Right atrium auricular region (tissue), 2 donors: ENCODE results near the gene FOXR1. TPM values are rescaled to one million over a fixed set of nuclear protein-coding genes. Genes with fewer than 3 reads are reported as not detected.

Source experiments
- DNase-seq: peaks from one replicate; pipeline ENCODE4 v3.0.0-alpha.2; 2019; ENCODE audit warnings: low spot score
- H3K27ac ChIP-seq, 2 donors: fragments of 200-600 bp; sonication (generic); 1 replicate in 1 of 2; 2 replicates in 1 of 2; pipeline ENCODE4 v1.5.1; 2016 to 2019
- H3K27me3 ChIP-seq, 2 donors: fragments of 200-600 bp; sonication (generic); one replicate each; pipeline versions ENCODE4 v1.5.1 to v1.6.0; 2017 to 2019
- H3K36me3 ChIP-seq: fragments of 200-600 bp; sonication (generic); one replicate; pipeline ENCODE4 v1.5.1; 2016
- H3K4me1 ChIP-seq, 2 donors: fragments of 200-600 bp; sonication (generic); one replicate each; pipeline versions ENCODE4 v1.5.1 to v1.6.0; 2017 to 2019
- H3K4me3 ChIP-seq, 2 donors: fragments of 200-600 bp; sonication (generic); 1 replicate in 1 of 2; 2 replicates in 1 of 2; pipeline ENCODE4 v1.5.1; 2017 to 2019; ENCODE audit warnings: mild to moderate bottlenecking in 1 of 2, moderate library complexity in 1 of 2
- H3K9me3 ChIP-seq, 2 donors: fragments of 200-600 bp; sonication (generic); one replicate each; pipeline ENCODE4 v1.5.1; 2019
- total RNA-seq, 2 donors: library from RNA; depleted of rRNA; stranded (reverse); fragments of >200 nt; gene quantifications; one replicate each; pipeline ENCODE4 v1.1.0, GENCODE V29; 2016
- TF ChIP-seq, protein P1 (sequence below), 2 donors: fragments of 200-600 bp; sonication (generic); IDR thresholded peaks; one replicate each; pipeline ENCODE4 v1.5.1; 2019; ENCODE audit warnings: antibody characterized with exemption in 2 of 2

The FOXR1 gene
- total RNA-seq, 2 donors from 2014 or later, result not detected

DNA sequence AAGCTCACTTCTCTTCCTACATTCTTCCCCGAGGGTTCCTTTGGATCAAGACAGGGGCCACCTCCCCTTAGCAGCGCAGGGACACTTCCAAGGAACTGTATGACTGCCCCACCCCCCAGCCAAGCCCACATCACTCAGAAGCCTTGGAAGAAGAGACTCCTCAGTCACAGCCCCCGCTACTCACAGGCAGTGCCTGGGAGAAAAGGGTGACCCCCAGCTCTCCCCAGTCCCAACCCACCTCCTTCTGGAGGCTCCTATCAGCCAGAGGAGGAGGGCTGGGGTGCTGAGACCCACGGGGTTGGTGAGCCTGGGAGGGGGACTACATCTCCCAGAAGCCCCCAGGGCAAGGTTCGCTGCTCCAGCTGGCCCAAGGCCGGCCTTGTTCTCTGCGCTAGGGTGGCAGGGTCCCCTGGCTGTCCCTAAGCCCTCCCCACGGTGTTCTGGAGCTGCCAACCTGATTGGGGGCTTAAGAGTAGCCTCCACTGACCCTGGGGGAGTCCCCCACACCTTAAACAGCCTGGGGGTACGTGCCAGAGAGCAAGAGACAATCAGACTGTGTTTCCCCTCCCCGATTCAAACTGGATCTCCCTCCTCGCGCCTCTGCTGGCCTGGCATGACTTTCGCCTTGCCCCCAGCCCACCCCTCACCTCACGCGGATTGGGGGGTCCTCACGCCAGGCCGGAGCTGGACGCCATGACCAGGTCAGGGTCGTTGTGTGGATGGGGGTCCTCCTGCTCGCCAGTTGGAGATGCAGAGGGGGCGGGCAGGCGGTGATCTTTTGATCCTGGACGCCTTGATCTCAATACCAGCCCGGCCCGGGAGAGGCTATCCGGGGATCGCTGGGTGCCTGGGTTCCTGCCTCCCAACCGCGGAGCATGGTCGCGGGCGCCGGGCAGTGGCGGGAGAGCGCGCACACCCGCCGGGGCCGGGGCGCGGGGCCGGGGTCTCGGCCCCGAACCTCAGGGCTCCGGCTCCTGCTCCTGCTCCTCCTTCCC lies 46.7 kb upstream of the FOXR1 start:
- DNase-seq, result no peak
- Histone ChIP-seq H3K27ac (peak overlapping the region; percentile 94 to 98), H3K9me3 (no peaks in the 10 kb centered on the region), H3K4me3 (peak overlapping the region; percentile 91 to 97), H3K4me1 (peaks cover 0 to 69% of the 10 kb centered on the region in 2 donors), H3K36me3 (no peaks in the 10 kb centered on the region), H3K27me3 (no peaks in the 10 kb centered on the region)
- TF ChIP-seq, protein P1, sequence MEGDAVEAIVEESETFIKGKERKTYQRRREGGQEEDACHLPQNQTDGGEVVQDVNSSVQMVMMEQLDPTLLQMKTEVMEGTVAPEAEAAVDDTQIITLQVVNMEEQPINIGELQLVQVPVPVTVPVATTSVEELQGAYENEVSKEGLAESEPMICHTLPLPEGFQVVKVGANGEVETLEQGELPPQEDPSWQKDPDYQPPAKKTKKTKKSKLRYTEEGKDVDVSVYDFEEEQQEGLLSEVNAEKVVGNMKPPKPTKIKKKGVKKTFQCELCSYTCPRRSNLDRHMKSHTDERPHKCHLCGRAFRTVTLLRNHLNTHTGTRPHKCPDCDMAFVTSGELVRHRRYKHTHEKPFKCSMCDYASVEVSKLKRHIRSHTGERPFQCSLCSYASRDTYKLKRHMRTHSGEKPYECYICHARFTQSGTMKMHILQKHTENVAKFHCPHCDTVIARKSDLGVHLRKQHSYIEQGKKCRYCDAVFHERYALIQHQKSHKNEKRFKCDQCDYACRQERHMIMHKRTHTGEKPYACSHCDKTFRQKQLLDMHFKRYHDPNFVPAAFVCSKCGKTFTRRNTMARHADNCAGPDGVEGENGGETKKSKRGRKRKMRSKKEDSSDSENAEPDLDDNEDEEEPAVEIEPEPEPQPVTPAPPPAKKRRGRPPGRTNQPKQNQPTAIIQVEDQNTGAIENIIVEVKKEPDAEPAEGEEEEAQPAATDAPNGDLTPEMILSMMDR (IDR thresholded peaks at IDR 0.05), result no peak

DNA sequence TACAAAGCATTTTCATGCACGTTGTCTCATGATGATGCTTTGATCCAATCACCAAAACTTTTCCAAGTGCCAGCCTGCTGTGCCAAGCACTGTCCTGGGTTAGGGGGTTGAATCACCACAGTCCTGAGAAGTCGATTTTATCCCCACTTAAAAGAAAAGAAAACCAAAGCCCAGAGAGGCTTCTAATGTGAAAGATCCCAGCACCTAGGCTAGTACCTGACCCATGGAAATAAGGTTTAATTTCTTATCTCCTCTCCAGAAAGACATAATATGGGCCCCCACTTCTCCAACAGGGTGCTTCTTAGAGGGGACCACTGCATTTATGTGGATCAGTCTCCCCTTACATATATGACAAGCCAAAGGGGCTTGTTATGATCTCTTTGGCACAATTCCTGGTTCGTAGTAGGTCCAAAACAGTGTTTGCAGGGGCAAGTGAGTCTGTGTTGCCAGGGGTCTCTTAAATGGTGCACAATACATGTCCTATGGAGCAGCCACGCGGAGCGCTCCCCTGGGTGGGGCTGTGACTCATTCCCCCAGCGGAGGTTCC lies 43.9 kb upstream of the FOXR1 start:
- no peaks in the 10 kb centered on the region for H3K9me3 ChIP-seq
- peak overlapping the region in 1 of 2 donors; percentile 82 for H3K4me3 ChIP-seq
- no peak for DNase-seq
- H3K27ac ChIP-seq, result peak overlapping the region; percentile 98 to 99
- H3K27me3 ChIP-seq, result no peaks in the 10 kb centered on the region
- peaks cover 0 to 51% of the 10 kb centered on the region in 2 donors for H3K4me1 ChIP-seq
- TF ChIP-seq, protein P1 (IDR thresholded peaks at IDR 0.05), result no peak
- H3K36me3 ChIP-seq, result no peaks in the 10 kb centered on the region

DNA sequence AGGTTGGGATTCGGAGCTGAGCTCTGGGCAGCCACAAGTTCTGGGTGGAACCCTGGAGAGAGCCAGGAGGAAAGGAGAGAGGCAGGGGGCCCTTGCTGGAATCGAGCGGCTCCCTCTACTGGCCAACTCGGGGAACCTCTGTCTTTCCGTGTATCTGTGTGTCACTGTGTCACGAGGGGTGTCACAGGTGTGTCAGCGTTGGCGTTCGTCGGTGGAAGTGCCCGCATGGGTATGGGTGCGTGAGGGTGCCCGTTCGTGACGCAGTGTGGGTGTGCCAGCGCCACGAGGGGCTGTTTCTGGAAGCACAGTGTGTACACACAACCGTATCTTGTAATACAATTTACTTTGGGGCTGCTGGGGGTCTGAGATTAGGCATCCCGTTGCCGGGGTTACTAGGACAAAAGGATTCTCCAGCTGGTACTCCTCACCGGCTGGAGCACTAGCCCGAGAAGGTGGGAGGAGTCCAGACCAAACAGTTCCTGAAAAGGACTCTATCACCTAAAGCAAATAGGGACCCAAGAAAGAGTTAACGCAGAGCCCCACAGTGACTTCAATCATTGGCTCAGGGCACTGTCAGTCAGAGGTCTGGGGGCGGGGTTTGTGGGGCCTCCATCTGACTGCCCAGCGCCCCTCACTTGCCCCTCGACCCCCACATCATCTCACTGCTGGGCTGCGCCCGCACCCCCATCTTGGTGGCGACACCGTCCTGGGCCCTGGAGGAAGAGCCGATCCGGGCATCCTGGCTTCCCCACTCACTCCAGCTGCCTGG lies 43.3 kb upstream of the FOXR1 start:
- Histone ChIP-seq H3K27ac (peak overlapping the region; percentile 98 to 99), H3K27me3 (no peaks in the 10 kb centered on the region), H3K4me1 (peaks cover 0 to 49% of the 10 kb centered on the region in 2 donors), H3K9me3 (no peaks in the 10 kb centered on the region), H3K4me3 (peak overlapping the region; percentile 59 to 82), H3K36me3 (no peaks in the 10 kb centered on the region)
- DNase-seq, result peak; percentile 97
- TF ChIP-seq, protein P1 (IDR thresholded peaks at IDR 0.05), result peak; percentile 88 to 94

DNA sequence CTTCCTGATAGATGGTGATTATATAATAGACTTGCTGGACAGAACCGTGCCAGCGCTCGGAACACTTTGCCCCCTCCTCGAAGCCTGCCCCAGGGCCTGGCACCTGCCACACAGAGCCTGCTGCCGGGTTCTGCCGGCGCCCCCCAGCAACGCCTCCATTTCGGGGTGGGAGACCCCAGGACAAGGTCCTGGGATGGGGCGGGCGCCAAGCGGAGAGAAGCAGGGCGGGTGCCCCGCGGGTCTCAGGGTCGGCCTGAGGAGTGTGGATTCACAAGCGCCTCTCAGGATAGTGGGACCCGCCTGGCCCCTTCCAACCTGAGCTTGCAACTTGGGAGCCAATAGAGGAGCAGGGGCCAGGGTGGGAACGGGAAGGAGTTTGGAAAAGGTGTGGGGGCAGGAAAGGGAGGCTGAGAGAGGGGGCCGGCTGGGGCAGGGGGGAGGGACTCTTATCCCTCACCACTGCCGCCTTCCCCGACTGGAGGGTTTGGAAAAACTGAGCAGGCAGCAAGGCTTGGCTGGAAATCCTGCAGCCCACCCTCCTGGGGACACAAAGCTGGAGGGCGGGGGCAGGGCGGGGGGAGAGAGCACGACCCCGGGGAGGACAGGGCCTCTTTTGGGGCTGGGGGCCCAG lies 42.6 kb upstream of the FOXR1 start:
- peak overlapping the region; percentile 98 to 99 for H3K27ac ChIP-seq
- peaks cover 0 to 48% of the 10 kb centered on the region in 2 donors for H3K4me1 ChIP-seq
- no peaks in the 10 kb centered on the region for H3K9me3 ChIP-seq
- H3K27me3 ChIP-seq, result no peaks in the 10 kb centered on the region
- H3K36me3 ChIP-seq, result no peaks in the 10 kb centered on the region
- peak overlapping the region; percentile 59 to 82 for H3K4me3 ChIP-seq
- TF ChIP-seq, protein P1 (IDR thresholded peaks at IDR 0.05), result no peak
- no peak for DNase-seq

DNA sequence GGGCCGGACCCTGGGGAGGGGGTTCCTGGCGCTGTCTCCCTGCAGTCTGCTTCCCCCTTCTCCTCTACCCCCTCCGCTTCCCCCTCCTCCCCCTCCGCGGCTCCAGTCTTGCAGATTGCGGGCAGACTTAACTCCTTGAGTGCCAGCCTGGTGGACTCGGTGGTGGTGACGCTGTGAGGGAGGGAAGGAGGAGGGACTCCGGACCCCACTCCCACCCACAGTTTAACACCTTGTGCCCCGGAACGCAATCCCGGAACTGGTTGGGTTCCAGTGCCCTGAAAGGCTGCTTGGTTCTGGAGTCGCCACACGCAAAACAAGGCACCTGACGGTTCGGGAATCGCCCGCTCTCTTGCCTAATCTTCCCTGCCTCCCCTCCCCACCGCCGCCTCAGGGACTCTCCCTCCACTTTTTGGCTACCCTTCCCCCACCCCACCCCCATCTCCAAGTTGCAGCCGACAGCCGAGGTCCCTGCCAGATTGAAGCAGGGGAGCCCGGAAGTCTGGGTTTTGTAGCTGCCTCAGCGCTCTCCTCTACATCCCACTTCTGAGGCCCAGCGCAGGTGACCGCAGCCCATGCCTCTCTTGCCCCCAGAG lies 42.0 kb upstream of the FOXR1 start:
- Histone ChIP-seq H3K4me1 (peaks cover 0 to 47% of the 10 kb centered on the region in 2 donors), H3K9me3 (no peaks in the 10 kb centered on the region), H3K4me3 (peak overlapping the region; percentile 59 to 82), H3K36me3 (no peaks in the 10 kb centered on the region), H3K27me3 (no peaks in the 10 kb centered on the region), H3K27ac (peak overlapping the region; percentile 98 to 99)
- peak; percentile 88 for DNase-seq
- TF ChIP-seq, protein P1 (IDR thresholded peaks at IDR 0.05), result no peak
